CD14-positive monocyte (primary cell): Measurements from ENCODE around the gene MRPL4. TPM values are rescaled to one million over a fixed set of nuclear protein-coding genes. Genes with fewer than 3 reads are reported as not detected.

Experiments
- DNase-seq, 3 donors: peaks; one replicate each; pipeline ENCODE4 v3.0.0-alpha.2; 2011 to 2022
- H2AFZ ChIP-seq: 2 replicates; pipeline ENCODE4 v1.6.0; 2012; ENCODE audit warnings: mild to moderate bottlenecking, low read depth, low read length, inconsistent platforms; ENCODE audit not compliant: insufficient read depth, poor library complexity, severe bottlenecking
- H3K27ac ChIP-seq, 2 donors: 1 replicate in 1 of 2; 2 replicates in 1 of 2; pipeline ENCODE4 v1.5.1; 2012 to 2013; ENCODE audit warnings: low read length in 2 of 2, control low read depth in 1 of 2, inconsistent platforms in 1 of 2, low read depth in 1 of 2, mild to moderate bottlenecking in 1 of 2
- H3K27me3 ChIP-seq, 2 donors: one replicate each; pipeline versions ENCODE4 v1.6.0 to v1.6.1; 2011 to 2013; ENCODE audit warnings: low read length in 2 of 2; ENCODE audit not compliant: control insufficient read depth in 2 of 2, insufficient read depth in 2 of 2
- H3K36me3 ChIP-seq, 2 donors: replicated peaks in 1 of 2; 1 replicate in 1 of 2; 2 replicates in 1 of 2; pipeline versions ENCODE4 v1.5.1 to v1.6.1; 2012 to 2013; ENCODE audit warnings: low read length in 2 of 2, control low read depth in 1 of 2, inconsistent platforms in 1 of 2, mild to moderate bottlenecking in 1 of 2; ENCODE audit not compliant: insufficient read depth in 2 of 2, control insufficient read depth in 1 of 2
- H3K4me1 ChIP-seq, 2 donors: 1 replicate in 1 of 2; 2 replicates in 1 of 2; pipeline versions ENCODE4 v1.5.1 to v1.6.1; 2012 to 2013; ENCODE audit warnings: low read length in 2 of 2, control low read depth in 1 of 2, inconsistent platforms in 1 of 2, mild to moderate bottlenecking in 1 of 2, moderate library complexity in 1 of 2; ENCODE audit not compliant: insufficient read depth in 2 of 2, control insufficient read depth in 1 of 2
- H3K4me2 ChIP-seq: replicated peaks from 2 replicates; pipeline ENCODE3; 2012; ENCODE audit warnings: low read length, moderate library complexity, mild to moderate bottlenecking; ENCODE audit not compliant: poor library complexity, severe bottlenecking; ENCODE audit errors: extremely low read depth
- H3K4me3 ChIP-seq, 3 experiments: fragments of 200-600 bp in 1 of 3; sonication (generic) in 1 of 3; replicated peaks in 1 of 3; 1 replicate in 2 of 3; 2 replicates in 1 of 3; pipeline ENCODE4 v1.5.1; 2011 to 2013; ENCODE audit warnings: low read length in 3 of 3, mild to moderate bottlenecking in 3 of 3, control low read depth in 2 of 3, low read depth in 2 of 3, inconsistent platforms in 1 of 3, moderate library complexity in 1 of 3
- H3K79me2 ChIP-seq: 2 replicates; pipeline ENCODE4 v1.6.0; 2012; ENCODE audit warnings: mild to moderate bottlenecking, control low read depth, inconsistent platforms, low read length, moderate library complexity; ENCODE audit not compliant: insufficient read depth
- H3K9ac ChIP-seq: 2 replicates; pipeline ENCODE4 v1.6.0; 2017; ENCODE audit warnings: low read length, mild to moderate bottlenecking; ENCODE audit not compliant: insufficient read depth, poor library complexity, severe bottlenecking
- H3K9me3 ChIP-seq, 2 donors: replicated peaks in 1 of 2; 1 replicate in 1 of 2; 2 replicates in 1 of 2; pipeline versions ENCODE4 v1.5.1 to v1.6.1; 2012 to 2013; ENCODE audit warnings: low read length in 2 of 2, control low read depth in 1 of 2; ENCODE audit not compliant: control insufficient read depth in 1 of 2, insufficient read depth in 1 of 2
- H4K20me1 ChIP-seq: 2 replicates; pipeline ENCODE4 v1.6.0; 2012; ENCODE audit warnings: mild to moderate bottlenecking, low read length, control low read depth, moderate library complexity; ENCODE audit not compliant: insufficient read depth
- H3K27ac Mint-ChIP-seq, 7 donors: one replicate each; pipeline ENCODE4 v1.8.0; 2020; ENCODE audit warnings: mild to moderate bottlenecking in 7 of 7, mixed read lengths in 7 of 7, moderate library complexity in 6 of 7, inconsistent platforms in 2 of 7
- H3K27me3 Mint-ChIP-seq, 3 donors: one replicate each; pipeline ENCODE4 v1.8.0; 2021 to 2022; ENCODE audit warnings: low read depth in 3 of 3, mild to moderate bottlenecking in 3 of 3, mixed read lengths in 3 of 3, moderate library complexity in 3 of 3, inconsistent platforms in 1 of 3
- H3K36me3 Mint-ChIP-seq, 2 donors: one replicate each; pipeline ENCODE4 v1.8.0; 2020; ENCODE audit warnings: mixed read lengths in 2 of 2, inconsistent platforms in 1 of 2, mild to moderate bottlenecking in 1 of 2
- H3K4me1 Mint-ChIP-seq: one replicate; pipeline ENCODE4 v1.8.0; 2020; ENCODE audit warnings: mild to moderate bottlenecking, mixed read lengths
- H3K4me3 Mint-ChIP-seq, 2 donors: one replicate each; pipeline ENCODE4 v1.8.0; 2020; ENCODE audit warnings: mild to moderate bottlenecking in 2 of 2, mixed read lengths in 2 of 2, moderate library complexity in 1 of 2
- H3K9me3 Mint-ChIP-seq, 7 donors: one replicate each; pipeline ENCODE4 v1.8.0; 2020 to 2022; ENCODE audit warnings: mixed read lengths in 7 of 7, mild to moderate bottlenecking in 6 of 7, moderate library complexity in 6 of 7, inconsistent platforms in 2 of 7
- CTCF ChIP-seq: fragments of 200-600 bp; IDR thresholded peaks from one replicate; pipeline ENCODE4 v1.8.0; 2022; ENCODE audit warnings: antibody characterized with exemption, mild to moderate bottlenecking
- WGBS: methylation state at CpG from one replicate; pipeline ENCODE4 v1.1.5; 2013; ENCODE audit warnings: missing lambda C conversion rate; ENCODE audit not compliant: insufficient coverage; 5-methylcytosine and 5-hydroxymethylcytosine counted together
- intact Hi-C, 2 donors: fragments of 100-400 bp; cut with micrococcal nuclease; formaldehyde crosslinking; loops; one replicate each; pipeline versions ENCODE4 v1.15.0 to v1.15.1; 2023
- polyA plus RNA-seq, 3 donors: library from polyadenylated mRNA; depleted of rRNA in 1 of 3; unstranded in 2 of 3; stranded (reverse) in 1 of 3; fragments of 300-500 nt in 2 of 3; fragments of >200 nt in 1 of 3; fragmentation: Illumina TruSeq in 2 of 3; gene quantifications; 1 replicate in 2 of 3; 2 replicates in 1 of 3; pipeline ENCODE4 v1.2.3, GENCODE V29; 2012 to 2021

Gene MRPL4
- polyA plus RNA-seq, 3 donors, result 20.4 to 40.2 (median 22.7) TPM

GRCh38 chr19:10228393-10228792 is 23.6 kb upstream of the MRPL4 start:
- peaks cover 0 to 18% of the 10 kb centered on the region in 2 donors for H3K27me3 ChIP-seq
- Mint-ChIP-seq H3K36me3 (peaks cover 0 to 5% of the 10 kb centered on the region in 2 donors), H3K27ac (peak overlapping the region in 2 of 7 donors; percentile 8 to 33), H3K27me3 (peaks cover 13 to 29% (median 27%) of the 10 kb centered on the region in 3 donors), H3K9me3 (peaks cover 0 to 2% (median 0%) of the 10 kb centered on the region in 7 donors), H3K4me3 (no peak overlapping the region), H3K4me1 (peaks cover 17% of the 10 kb centered on the region)
- H3K9me3 ChIP-seq, result peaks cover 0 to 6% of the 10 kb centered on the region in 2 donors
- TF ChIP-seq CTCF, result no peak
- peak; percentile 43 to 68 (median 51) for DNase-seq
- intact Hi-C loops, result no loop called here
- peaks cover 16 to 35% of the 10 kb centered on the region in 2 donors for H3K4me1 ChIP-seq
- no CpG with 5 or more reads among the region's 5 CpGs for WGBS
- no peak overlapping the region for H3K27ac ChIP-seq
- H3K36me3 ChIP-seq, result no peaks in the 10 kb centered on the region
- no peaks in the 10 kb centered on the region for H4K20me1 ChIP-seq
- H3K4me3 ChIP-seq, result no peak overlapping the region
- no peak overlapping the region for H2AFZ ChIP-seq
- no peak overlapping the region for H3K4me2 ChIP-seq
- no peak overlapping the region for H3K9ac ChIP-seq
- H3K79me2 ChIP-seq, result no peaks in the 10 kb centered on the region

GRCh38 chr19:10228920-10229319 is 23.1 kb upstream of the MRPL4 start:
- Mint-ChIP-seq H3K4me3 (no peak overlapping the region), H3K27ac (no peak overlapping the region), H3K27me3 (peaks cover 12 to 31% (median 30%) of the 10 kb centered on the region in 3 donors), H3K4me1 (peaks cover 17% of the 10 kb centered on the region), H3K36me3 (peaks cover 0 to 4% of the 10 kb centered on the region in 2 donors), H3K9me3 (peaks cover 0 to 2% (median 0%) of the 10 kb centered on the region in 7 donors)
- peaks cover 0 to 6% of the 10 kb centered on the region in 2 donors for H3K9me3 ChIP-seq
- peaks cover 16 to 35% of the 10 kb centered on the region in 2 donors for H3K4me1 ChIP-seq
- WGBS, result 53% methylated on average over 2 of the region's 2 CpGs
- TF ChIP-seq CTCF, result peak; percentile 46
- H2AFZ ChIP-seq, result no peak overlapping the region
- H3K4me2 ChIP-seq, result no peak overlapping the region
- H3K9ac ChIP-seq, result no peak overlapping the region
- intact Hi-C loops, result no loop called here
- H3K79me2 ChIP-seq, result no peaks in the 10 kb centered on the region
- H3K27me3 ChIP-seq, result peaks cover 0 to 18% of the 10 kb centered on the region in 2 donors
- DNase-seq, result peak in 2 of 3 donors; percentile 35 to 42
- no peaks in the 10 kb centered on the region for H3K36me3 ChIP-seq
- no peak overlapping the region for H3K4me3 ChIP-seq
- H4K20me1 ChIP-seq, result no peaks in the 10 kb centered on the region
- H3K27ac ChIP-seq, result no peak overlapping the region
